IPS-18a (cell line): ENCODE data around the gene CCDC141.

Experiments used
- H3K27ac ChIP-seq: one replicate; pipeline ENCODE4 v1.5.1; 2013; ENCODE audit warnings: low read length
- H3K27me3 ChIP-seq: one replicate; pipeline ENCODE4 v1.6.1; 2013; ENCODE audit warnings: mild to moderate bottlenecking, low read length; ENCODE audit not compliant: control insufficient read depth, insufficient read depth
- H3K36me3 ChIP-seq: one replicate; pipeline ENCODE4 v1.6.1; 2013; ENCODE audit warnings: low read depth, low read length; ENCODE audit not compliant: control insufficient read depth
- H3K4me1 ChIP-seq: one replicate; pipeline ENCODE4 v1.6.1; 2013; ENCODE audit warnings: low read depth, low read length; ENCODE audit not compliant: control insufficient read depth
- H3K4me3 ChIP-seq: one replicate; pipeline ENCODE4 v1.5.1; 2013; ENCODE audit warnings: low read length
- H3K9ac ChIP-seq: one replicate; pipeline ENCODE4 v1.6.1; 2013; ENCODE audit warnings: mild to moderate bottlenecking, low read length, moderate library complexity
- H3K9me3 ChIP-seq: one replicate; pipeline ENCODE4 v1.6.1; 2013; ENCODE audit warnings: low read depth, low read length; ENCODE audit not compliant: control insufficient read depth

Gene CCDC141

DNA sequence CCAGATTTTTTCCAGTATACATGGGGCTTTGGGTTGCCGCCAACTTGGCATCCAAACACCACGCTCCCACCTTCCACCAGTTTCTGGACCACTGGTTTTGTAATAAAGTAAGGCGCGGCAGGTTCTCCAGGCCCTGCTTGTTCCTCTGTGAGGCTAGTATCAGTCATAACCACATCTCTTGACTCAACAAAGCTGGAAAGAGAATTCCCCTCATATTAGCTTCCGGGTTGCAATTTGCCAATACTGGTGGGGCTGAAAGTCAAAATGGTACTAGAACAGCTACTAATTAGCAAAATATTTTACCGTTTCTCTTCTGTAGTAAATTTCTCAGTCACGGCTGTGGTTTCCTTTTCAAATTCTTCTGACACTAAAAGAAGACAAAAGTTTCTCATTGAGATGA lies 267.7 kb downstream of the CCDC141 start:
- H3K36me3 ChIP-seq = no peaks in the 10 kb centered on the region
- H3K27ac ChIP-seq = no peak overlapping the region
- H3K9ac ChIP-seq = no peak overlapping the region
- H3K4me1 ChIP-seq = no peaks in the 10 kb centered on the region
- no peaks in the 10 kb centered on the region for H3K27me3 ChIP-seq
- H3K4me3 ChIP-seq = no peak overlapping the region
- H3K9me3 ChIP-seq = no peaks in the 10 kb centered on the region
